Loucy (cell line): Measurements from ENCODE around the gene HOXB9.

Experiments used
- EZH2phosphoT487 ChIP-seq: fragments of 200-600 bp; IDR thresholded peaks from 2 replicates; pipeline ENCODE4 v1.6.1; 2018; ENCODE audit warnings: antibody characterized with exemption, mild to moderate bottlenecking, moderate library complexity, borderline replicate concordance
- TF ChIP-seq, protein P1 (sequence below): fragments of 200-600 bp; sonication (generic); conservative IDR thresholded peaks from 2 replicates; pipeline ENCODE4 v1.5.1; 2014; ENCODE audit warnings: mild to moderate bottlenecking, antibody characterized with exemption, low read length

DNA sequence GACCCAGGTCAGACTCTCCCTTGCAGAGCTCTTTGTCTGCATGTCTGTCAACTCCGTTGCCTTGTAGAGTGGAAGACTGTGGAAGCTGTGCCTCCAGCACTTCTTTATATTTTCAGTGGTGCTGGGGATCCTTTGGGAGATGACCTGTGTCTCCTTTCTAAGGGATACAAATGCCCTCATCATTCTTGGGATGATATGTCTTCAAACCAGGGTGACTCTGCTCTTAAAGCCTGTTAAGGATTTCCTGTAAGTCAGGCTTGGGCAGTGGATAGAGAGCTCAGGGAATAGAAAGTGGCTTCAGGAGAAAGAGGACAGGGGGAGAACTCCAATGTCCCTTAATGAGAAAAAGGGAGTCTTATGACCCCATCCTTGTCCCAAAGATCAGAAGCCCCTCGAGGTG is 37.6 kb downstream of the HOXB9 start:
- TF ChIP-seq, protein P1, sequence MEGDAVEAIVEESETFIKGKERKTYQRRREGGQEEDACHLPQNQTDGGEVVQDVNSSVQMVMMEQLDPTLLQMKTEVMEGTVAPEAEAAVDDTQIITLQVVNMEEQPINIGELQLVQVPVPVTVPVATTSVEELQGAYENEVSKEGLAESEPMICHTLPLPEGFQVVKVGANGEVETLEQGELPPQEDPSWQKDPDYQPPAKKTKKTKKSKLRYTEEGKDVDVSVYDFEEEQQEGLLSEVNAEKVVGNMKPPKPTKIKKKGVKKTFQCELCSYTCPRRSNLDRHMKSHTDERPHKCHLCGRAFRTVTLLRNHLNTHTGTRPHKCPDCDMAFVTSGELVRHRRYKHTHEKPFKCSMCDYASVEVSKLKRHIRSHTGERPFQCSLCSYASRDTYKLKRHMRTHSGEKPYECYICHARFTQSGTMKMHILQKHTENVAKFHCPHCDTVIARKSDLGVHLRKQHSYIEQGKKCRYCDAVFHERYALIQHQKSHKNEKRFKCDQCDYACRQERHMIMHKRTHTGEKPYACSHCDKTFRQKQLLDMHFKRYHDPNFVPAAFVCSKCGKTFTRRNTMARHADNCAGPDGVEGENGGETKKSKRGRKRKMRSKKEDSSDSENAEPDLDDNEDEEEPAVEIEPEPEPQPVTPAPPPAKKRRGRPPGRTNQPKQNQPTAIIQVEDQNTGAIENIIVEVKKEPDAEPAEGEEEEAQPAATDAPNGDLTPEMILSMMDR, result no peak
- no peak for TF ChIP-seq EZH2phosphoT487
